BE2C (cell line): ENCODE results near the gene ABHD4.
"Not testable (repeated sequence)": the region's sequence is repeated elsewhere in the genome, so short reads cannot be mapped to it uniquely, and the experiment has no call there.

Source experiments
- DNase-seq: peaks from one replicate; pipeline ENCODE4 v3.0.0-alpha.2; 2020
- H3K27me3 ChIP-seq: fragments of 250-450 bp; sonication (Bioruptor Pico); 2 replicates; pipeline ENCODE4 v1.5.1; 2020; ENCODE audit warnings: mild to moderate bottlenecking
- H3K36me3 ChIP-seq: fragments of 250-450 bp; sonication (Bioruptor Pico); 2 replicates; pipeline ENCODE4 v1.5.1; 2020; ENCODE audit warnings: mild to moderate bottlenecking
- H3K4me1 ChIP-seq: fragments of 250-450 bp; sonication (Bioruptor Pico); 2 replicates; pipeline ENCODE4 v1.5.1; 2020
- H3K4me3 ChIP-seq: 2 replicates; pipeline ENCODE4 v1.5.1; 2011; ENCODE audit warnings: low read depth, low read length
- H3K9me3 ChIP-seq: fragments of 250-450 bp; sonication (Bioruptor Pico); 2 replicates; pipeline ENCODE4 v1.5.1; 2020
- CTCF ChIP-seq: IDR thresholded peaks from 2 replicates; pipeline ENCODE4 v1.5.1; 2012; ENCODE audit warnings: mild to moderate bottlenecking, low read depth, low read length

Gene ABHD4

GRCh38 chr14:22561661-22562579 lies 36.2 kb upstream of the ABHD4 start:
- Histone ChIP-seq H3K4me1 (peaks cover 6% of the 10 kb centered on the region; the same call in 1 of the 2 replicates), H3K9me3 (no peaks in the 10 kb centered on the region), H3K27me3 (no peaks in the 10 kb centered on the region), H3K4me3 (no peak overlapping the region), H3K36me3 (peaks cover 6% of the 10 kb centered on the region)
- TF ChIP-seq CTCF = no peak
- no peak for DNase-seq

- Histone ChIP-seq H3K36me3 (peaks cover 6% of the 10 kb centered on the region), H3K4me1 (peaks cover 6% of the 10 kb centered on the region; the same call in 1 of the 2 replicates), H3K27me3 (no peaks in the 10 kb centered on the region), H3K9me3 (no peaks in the 10 kb centered on the region), H3K4me3 (no peak overlapping the region)
- no peak for DNase-seq
- no peak for TF ChIP-seq CTCF
Observed at GRCh38 chr14:22563987-22564386, 34.1 kb upstream of the ABHD4 start.

- H3K9me3 ChIP-seq = no peaks in the 10 kb centered on the region
- TF ChIP-seq CTCF = no peak
- peaks cover 8% of the 10 kb centered on the region for H3K36me3 ChIP-seq
- DNase-seq = no peak
- H3K27me3 ChIP-seq = no peaks in the 10 kb centered on the region
- H3K4me3 ChIP-seq = no peak overlapping the region
- peaks cover 6% of the 10 kb centered on the region; the same call in 1 of the 2 replicates for H3K4me1 ChIP-seq
Observed at GRCh38 chr14:22564463-22564862, 33.6 kb upstream of the ABHD4 start.

- no peak for DNase-seq
- no peak for TF ChIP-seq CTCF
- no peaks in the 10 kb centered on the region for H3K9me3 ChIP-seq
- no peak overlapping the region for H3K4me3 ChIP-seq
- no peaks in the 10 kb centered on the region for H3K27me3 ChIP-seq
- H3K36me3 ChIP-seq = peaks cover 15% of the 10 kb centered on the region
- H3K4me1 ChIP-seq = peaks cover 6% of the 10 kb centered on the region; the same call in 1 of the 2 replicates
Observed at GRCh38 chr14:22565391-22565945, 32.6 kb upstream of the ABHD4 start.

GRCh38 chr14:22566266-22566665 lies 31.8 kb upstream of the ABHD4 start:
- peaks cover 15% of the 10 kb centered on the region for H3K36me3 ChIP-seq
- DNase-seq, H3K9me3 ChIP-seq, H3K27me3 ChIP-seq, H3K4me1 ChIP-seq, H3K4me3 ChIP-seq: not testable (repeated sequence)

GRCh38 chr14:22566845-22567244 lies 31.3 kb upstream of the ABHD4 start:
- peaks cover 18% of the 10 kb centered on the region for H3K36me3 ChIP-seq

More at GRCh38 chr14:22566845-22567244, 31.3 kb upstream of the ABHD4 start:
- no peak for DNase-seq
- no peaks in the 10 kb centered on the region for H3K4me1 ChIP-seq
- no peaks in the 10 kb centered on the region for H3K27me3 ChIP-seq
- no peak overlapping the region for H3K4me3 ChIP-seq
- TF ChIP-seq CTCF = no peak
- H3K9me3 ChIP-seq = no peaks in the 10 kb centered on the region
